Measurements from ENCODE around the gene LRPAP1.
"Not testable (repeated sequence)": the region's sequence is repeated elsewhere in the genome, so short reads cannot be mapped to it uniquely, and the experiment has no call there.

Gene LRPAP1

DNA sequence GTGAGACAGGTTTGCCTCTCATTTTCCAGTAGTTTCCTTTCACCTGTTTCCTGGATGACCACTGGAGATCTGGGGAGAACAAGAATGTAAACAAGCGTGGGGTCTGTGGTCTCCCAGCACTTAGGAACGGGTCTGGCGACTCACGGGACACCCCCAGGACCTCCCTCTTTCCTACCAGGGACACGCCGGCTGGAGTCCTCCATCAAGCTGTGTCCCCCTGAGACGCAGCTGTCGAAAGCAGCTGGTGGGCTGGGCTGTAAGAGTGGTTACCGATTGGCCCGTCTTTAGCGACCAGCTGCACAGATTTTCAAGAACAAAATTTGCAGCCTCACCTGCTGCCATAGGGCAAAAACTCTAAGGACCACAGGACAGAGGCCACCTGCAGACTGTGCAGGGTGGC is 11.9 kb downstream of the LRPAP1 start:
- DNase-seq (ENCODE audit: low read depth in 2 of 2, low spot score in 1 of 2) = no peak

- DNase-seq (ENCODE audit: low read depth in 2 of 2, low spot score in 1 of 2) = no peak
These were observed 12.6 kb downstream of the LRPAP1 start for GRCh38 chr4:3519468-3520264.

DNA sequence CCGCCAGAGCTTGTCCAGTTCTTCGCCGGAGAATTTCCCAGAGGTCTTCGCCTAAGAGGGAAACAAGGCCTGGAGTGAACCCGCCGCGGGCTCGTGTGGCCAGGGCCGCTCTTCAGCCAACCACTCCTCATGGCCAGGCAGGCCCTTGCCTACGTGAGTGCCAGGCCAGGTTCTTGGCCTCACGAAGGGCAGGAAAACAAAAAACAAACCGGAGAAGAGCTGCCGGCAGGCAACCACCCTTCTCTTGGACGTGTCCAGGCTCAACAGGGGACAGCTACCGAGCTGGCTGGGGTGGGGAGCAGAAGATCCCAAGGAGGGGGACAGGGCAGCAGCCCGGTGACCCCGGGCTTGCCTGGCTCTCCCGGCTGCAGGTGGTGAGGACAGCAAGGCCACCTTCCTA is 13.3 kb downstream of the LRPAP1 start:
- no peak for DNase-seq (ENCODE audit: low read depth in 2 of 2, low spot score in 1 of 2)

DNA sequence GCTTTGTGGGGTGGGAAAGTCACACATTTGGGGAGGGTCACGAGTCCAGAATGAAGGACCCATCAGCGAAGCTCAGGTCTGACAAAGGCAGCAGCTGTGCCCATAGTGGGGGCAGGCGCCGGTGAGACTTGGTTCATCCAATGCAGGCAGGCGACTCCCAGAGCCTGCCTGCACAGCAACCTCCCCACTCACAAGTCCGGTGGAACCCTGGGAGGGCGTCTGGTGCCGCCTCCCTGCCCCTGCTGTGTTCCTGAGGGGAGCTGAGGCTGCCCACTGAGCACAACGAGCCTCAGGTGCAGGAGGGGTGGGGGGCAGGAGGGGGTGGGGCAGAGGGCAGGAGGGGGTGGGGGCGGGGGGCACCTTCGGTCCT is 13.7 kb downstream of the LRPAP1 start:
- DNase-seq (ENCODE audit: low read depth in 2 of 2, low spot score in 1 of 2) = no peak

DNA sequence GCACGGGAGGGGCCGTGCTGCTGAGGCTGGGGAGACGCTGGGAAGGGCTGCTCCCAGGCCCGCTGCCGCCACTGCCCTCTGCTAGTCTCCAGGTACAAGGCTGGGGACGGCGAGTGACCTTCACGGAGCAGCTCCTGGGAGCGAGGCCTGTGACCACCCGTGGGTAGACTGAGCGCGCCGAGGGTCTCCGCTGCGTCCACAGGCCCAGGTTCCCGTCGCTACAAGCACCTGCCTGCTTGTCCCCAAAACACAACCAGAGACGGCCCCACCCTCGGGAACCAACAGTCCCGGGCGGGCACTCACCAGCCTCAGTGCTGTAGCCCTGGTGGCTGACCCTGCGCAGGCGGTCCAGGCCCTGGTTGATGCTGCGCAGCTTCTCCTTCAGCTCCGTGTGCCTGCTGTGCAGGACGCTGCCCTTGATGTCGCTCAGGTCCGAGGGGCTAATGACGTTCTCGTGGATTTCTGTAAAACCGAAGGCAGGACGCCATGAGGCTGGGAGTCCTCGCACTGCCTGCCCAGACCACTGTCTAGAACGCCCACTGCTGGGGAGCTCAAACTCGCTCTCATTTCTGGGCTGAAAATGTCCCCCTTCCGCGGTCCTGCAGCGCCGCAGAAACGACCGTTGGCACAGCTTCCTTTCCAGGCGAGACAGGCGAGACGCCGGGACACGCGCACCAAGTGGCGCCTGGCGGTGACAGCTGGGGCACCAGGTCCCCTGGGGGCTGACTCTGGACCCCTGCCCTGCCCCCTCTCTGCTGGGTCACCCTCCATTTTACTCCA is 14.3 kb downstream of the LRPAP1 start:
- no peak for DNase-seq (ENCODE audit: low read depth in 2 of 2, low spot score in 1 of 2)

DNA sequence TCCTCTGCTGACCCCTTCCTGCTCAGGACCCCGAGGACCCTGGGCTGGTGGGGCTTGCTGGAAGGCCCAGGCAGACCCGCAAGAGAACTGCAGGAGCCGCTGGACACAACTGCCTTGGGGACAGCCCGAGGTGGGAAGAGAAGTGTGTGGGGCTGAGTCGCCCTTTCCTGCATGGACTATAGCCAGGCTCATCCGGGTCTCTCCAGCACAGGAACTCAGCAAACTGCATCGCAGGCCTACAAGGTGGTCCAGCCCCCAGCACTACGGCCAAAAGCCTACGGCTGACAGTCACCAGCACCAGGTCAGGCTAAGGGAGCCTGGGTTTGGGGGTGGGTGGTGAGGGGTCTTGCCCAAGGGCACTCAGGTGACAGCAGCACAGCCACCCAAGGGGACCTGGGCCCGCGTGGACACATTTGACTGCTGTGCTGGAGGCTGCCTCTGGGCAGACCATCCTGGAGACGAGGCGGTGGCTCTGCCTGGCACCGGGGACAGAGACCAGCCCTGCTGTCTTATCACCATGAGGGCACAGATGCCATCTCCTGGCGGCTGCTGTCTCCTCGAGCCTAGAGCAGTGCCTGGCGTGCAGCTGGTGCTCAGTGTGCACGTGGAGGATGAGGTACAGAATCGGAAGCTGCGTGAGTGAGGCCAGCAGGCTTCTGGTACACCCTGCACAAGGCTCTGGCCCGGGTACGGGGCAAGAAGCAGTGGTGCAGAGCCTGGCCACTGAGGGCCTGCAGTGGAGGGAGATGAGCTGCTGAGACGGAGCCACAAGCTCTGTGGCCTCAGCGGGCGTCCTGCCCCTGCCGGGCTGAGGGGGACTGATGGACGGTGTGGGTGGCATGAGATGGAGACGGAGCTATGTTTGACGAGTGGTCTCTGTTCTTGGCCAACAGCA is 15.1 kb downstream of the LRPAP1 start:
- DNase-seq (ENCODE audit: low read depth in 2 of 2, low spot score in 1 of 2) = no peak

- DNase-seq (ENCODE audit: low read depth in 2 of 2, low spot score in 1 of 2) = no peak
These were observed 16.0 kb downstream of the LRPAP1 start for GRCh38 chr4:3516061-3516835.

- DNase-seq (ENCODE audit: low read depth in 2 of 2, low spot score in 1 of 2) = no peak
These were observed 16.6 kb downstream of the LRPAP1 start for GRCh38 chr4:3515646-3516045.

DNA sequence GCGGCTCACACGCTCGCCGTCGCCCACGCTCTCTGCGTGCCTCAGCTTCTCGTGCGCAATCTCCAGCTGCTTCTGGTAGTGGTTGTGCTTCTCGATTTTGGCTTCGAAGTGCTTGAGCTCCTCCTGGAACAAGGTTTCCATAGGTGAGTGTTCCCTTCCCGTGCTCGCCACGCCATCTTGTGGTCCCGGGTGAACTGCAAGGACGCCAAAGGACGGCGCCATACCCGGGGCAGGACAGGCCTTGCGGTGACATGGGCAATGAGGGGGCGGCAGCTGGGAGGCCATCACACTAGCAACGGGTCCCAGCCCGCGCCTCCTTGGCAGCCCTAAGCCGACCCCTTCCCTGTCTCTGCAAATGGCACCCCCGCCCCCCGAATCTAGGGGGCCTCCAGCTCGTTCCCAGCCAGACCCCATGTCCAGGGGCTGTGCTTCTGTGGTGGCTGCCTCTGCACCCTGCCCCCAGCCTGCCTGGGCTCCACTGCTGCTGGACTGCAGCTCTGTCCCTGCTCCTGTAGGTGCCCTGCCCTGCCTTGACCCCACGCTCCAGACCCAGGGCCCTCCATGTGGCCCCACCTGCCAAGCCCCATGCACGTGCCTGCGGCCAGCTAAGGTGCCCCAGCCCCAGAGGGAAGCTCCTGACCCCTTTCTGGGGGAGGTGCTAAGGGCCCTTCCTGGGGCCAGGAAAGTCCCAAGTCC is 17.3 kb downstream of the LRPAP1 start:
- DNase-seq (ENCODE audit: low read depth in 2 of 2, low spot score in 1 of 2) = no peak

GRCh38 chr4:3514221-3514780 is 17.9 kb downstream of the LRPAP1 start:
- no peak for DNase-seq (ENCODE audit: low read depth in 2 of 2, low spot score in 1 of 2)

- no peak for DNase-seq (ENCODE audit: low read depth in 2 of 2, low spot score in 1 of 2)
These were observed 18.4 kb downstream of the LRPAP1 start for GRCh38 chr4:3513807-3514206.

DNA sequence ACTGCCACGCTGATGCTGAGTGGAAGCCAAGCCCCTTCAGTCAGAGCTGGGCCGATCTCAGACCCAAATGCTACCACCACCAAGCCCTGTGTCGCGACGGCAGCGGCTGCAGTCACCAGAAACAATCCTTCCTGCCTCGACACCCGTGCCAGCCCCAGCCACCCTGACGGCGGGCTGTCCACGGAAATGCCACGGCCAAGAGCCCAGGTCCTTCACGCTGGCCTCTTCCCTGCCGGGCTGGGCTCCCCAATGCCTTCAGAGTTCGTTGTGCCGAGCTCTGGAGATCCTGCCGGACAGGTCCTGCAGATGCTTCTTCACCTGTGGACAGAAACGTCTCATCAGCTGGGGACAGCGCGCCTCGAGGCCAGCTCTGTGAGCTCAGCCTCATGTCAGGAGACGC is 19.5 kb downstream of the LRPAP1 start:
- DNase-seq (ENCODE audit: low read depth in 2 of 2, low spot score in 1 of 2) = no peak

- no peak for DNase-seq (ENCODE audit: low read depth in 2 of 2, low spot score in 1 of 2)
These were observed 19.9 kb downstream of the LRPAP1 start for GRCh38 chr4:3512279-3512678.

GRCh38 chr4:3511601-3512000 is 20.6 kb downstream of the LRPAP1 start:
- not testable (repeated sequence) for DNase-seq (ENCODE audit: low read depth in 2 of 2, low spot score in 1 of 2)

DNA sequence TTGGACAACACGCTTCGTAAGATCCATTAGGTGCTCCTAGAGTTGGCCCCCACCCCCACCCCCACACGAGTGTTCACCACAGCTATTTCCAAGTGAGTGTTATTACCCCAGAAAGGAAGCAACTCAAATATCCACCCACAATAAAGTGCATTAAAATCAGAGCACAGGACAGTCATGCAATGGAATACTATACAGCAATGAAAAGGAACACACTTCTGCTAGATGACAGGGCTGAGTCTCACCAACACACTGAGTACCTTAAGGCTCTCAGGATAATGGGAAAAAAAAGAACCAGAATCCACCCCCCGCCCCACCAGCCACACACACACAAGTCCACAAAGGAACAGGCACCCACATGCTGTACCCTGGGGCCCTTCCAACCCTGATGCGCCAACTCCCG is 21.0 kb downstream of the LRPAP1 start:
- DNase-seq (ENCODE audit: low read depth in 2 of 2, low spot score in 1 of 2) = no peak

DNA sequence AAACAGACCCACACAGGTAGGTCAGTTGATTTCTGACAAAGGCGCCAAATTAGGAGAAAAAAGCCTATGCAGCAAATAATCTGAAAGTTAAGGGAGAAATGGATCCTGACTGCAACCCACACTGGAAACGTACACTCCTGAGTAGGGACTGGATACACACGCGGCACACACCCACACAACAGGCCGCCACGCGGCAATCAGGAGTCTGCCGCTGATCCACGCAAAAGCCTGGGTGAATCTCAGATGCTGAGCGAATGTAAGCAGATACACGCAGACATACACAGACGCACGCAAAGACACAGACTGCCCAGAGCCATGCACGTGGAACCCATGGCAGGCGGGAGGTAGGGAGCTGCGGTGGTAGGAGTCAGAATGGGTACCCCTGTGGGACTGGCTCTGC is 21.7 kb downstream of the LRPAP1 start:
- DNase-seq (ENCODE audit: low read depth in 2 of 2, low spot score in 1 of 2) = no peak

DNA sequence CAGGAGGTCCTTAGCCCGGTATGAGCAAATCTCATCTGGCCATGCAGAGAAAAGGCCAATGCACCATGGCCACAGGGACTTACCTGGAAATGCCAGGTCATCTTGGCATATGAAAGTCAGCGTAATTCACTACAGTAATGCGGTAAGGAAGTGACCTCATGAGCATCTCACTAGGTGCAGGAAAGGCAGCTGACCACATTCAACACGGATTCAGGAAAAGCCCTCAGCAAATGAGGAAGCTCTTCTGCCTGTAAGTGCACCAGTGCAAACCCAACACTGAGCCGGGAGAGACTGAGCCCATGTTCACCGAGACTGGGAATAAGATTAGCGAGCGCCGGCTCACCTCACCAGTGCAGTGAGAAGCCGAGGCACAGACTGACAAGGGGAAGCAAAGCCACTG is 23.7 kb downstream of the LRPAP1 start:
- DNase-seq (ENCODE audit: low read depth in 2 of 2, low spot score in 1 of 2) = no peak

- DNase-seq (ENCODE audit: low read depth in 2 of 2, low spot score in 1 of 2) = no peak
These were observed 27.0 kb downstream of the LRPAP1 start for GRCh38 chr4:3505231-3505630.

DNA sequence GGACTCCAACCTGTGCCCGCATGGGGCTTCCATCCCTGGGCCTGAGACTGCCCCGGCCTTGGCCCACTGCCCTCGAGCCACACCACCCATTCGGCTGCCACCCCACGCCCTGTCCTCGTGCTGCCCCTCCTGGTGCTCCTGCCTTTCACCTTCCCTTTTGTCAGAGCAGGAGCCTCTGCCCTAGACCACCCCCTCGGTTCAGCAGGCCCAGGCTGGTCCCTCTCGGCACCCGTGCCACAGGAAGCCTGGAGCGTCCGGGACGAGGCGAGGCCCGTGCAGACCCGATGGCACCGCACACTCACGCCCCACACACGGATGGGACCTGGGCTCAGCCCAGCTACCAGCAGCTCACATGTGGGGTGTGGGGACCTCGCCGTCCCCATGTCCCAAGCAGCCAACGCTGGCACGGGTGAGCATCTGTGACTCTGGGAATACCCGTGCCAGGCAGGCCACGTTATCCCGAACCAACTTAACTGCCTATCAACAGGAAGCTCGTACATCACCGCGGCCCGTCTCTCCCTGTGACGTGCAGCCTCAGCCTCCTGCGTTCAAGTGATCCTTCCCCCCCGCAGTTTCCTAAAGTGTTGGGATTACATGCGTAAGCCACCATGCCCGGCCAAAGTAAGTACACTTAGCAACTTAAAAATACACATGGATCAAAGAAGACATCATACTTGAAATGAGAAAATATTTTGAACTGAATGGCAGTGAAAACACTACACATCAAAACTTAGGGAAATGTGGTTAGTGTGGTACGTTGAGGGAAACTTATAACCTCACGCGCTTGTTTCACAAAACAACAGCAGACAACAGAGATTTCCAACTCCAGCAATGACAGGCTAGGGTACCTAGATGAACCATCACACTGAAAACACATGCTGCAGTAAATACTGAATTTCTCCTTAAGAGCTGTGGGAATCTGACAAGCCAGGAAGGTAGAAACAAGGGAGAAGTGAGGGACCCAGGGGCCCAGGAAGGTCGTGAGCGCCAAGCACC is 29.0 kb downstream of the LRPAP1 start:
- no peak for DNase-seq (ENCODE audit: low read depth in 2 of 2, low spot score in 1 of 2)
